SK-N-SH (cell line): ENCODE data around the gene CPEB1. TPM values are rescaled to one million over a fixed set of nuclear protein-coding genes. Genes with fewer than 3 reads are reported as not detected.

Source experiments
- CTCF ChIA-PET: fragments of 300-600, 350-600 bp; formaldehyde crosslinking; extraction: SDS; loops from one replicate; lab custom pipeline; 2021; lab: Yijun Ruan, JAX
- POLR2A ChIA-PET: fragments of 350-600 bp; sonication (Branson Sonifier 250); formaldehyde crosslinking; extraction: SDS; loops from one replicate; lab custom pipeline; 2020; ENCODE audit warnings: antibody characterized with exemption, inconsistent platforms; lab: Yijun Ruan, JAX
- DNase-seq: peaks from one replicate; pipeline ENCODE4 v3.0.0; 2012
- H2AFZ ChIP-seq: fragments of 200-600 bp; sonication (generic); 2 replicates; pipeline ENCODE4 v1.8.1; 2016; ENCODE audit warnings: antibody characterized with exemption, mild to moderate bottlenecking, low read depth
- H3F3A ChIP-seq: fragments of 200-600 bp; sonication (generic); replicated peaks from 2 replicates; pipeline ENCODE3; 2016; ENCODE audit warnings: antibody characterized with exemption, mild to moderate bottlenecking; ENCODE audit not compliant: insufficient read depth
- H3K27ac ChIP-seq, 2 experiments: fragments of 200-500 bp in 1 of 2; fragments of 200-600 bp in 1 of 2; sonication (Bioruptor generic) in 1 of 2; sonication (generic), shearing (Covaris generic) in 1 of 2; 2 replicates each; pipeline versions ENCODE4 v1.5.1 to v1.6.1; 2014 to 2016; ENCODE audit warnings: low read depth in 2 of 2, inconsistent platforms in 1 of 2, low read length in 1 of 2, mild to moderate bottlenecking in 1 of 2, mixed read lengths in 1 of 2
- H3K27me3 ChIP-seq: fragments of 200-600 bp; sonication (generic), shearing (Covaris generic); 2 replicates; pipeline ENCODE4 v1.6.1; 2016; ENCODE audit warnings: mixed run types; ENCODE audit not compliant: insufficient read depth
- H3K36me3 ChIP-seq, 2 experiments: fragments of 200-500 bp in 1 of 2; fragments of 200-600 bp in 1 of 2; sonication (Bioruptor generic) in 1 of 2; sonication (generic) in 1 of 2; replicated peaks in 1 of 2; 2 replicates each; pipeline versions ENCODE3 to v1.5.1; 2014 to 2016; ENCODE audit warnings: low read length in 1 of 2, mild to moderate bottlenecking in 1 of 2; ENCODE audit not compliant: insufficient read depth in 2 of 2, control insufficient read depth in 1 of 2
- H3K4me1 ChIP-seq, 2 experiments: fragments of 200-500 bp in 1 of 2; fragments of 200-600 bp in 1 of 2; sonication (Bioruptor generic) in 1 of 2; sonication (generic), shearing (Covaris generic) in 1 of 2; 2 replicates each; pipeline versions ENCODE4 v1.5.1 to v1.6.1; 2014 to 2016; ENCODE audit warnings: low read depth in 1 of 2, low read length in 1 of 2, mixed run types in 1 of 2; ENCODE audit not compliant: insufficient read depth in 2 of 2, control insufficient read depth in 1 of 2
- H3K4me2 ChIP-seq: fragments of 200-600 bp; sonication (generic), shearing (Covaris generic); 2 replicates; pipeline ENCODE4 v1.6.1; 2017; ENCODE audit warnings: mixed run types
- H3K4me3 ChIP-seq, 2 experiments: fragments of 200-500 bp in 1 of 2; fragments of 200-600 bp in 1 of 2; sonication (Bioruptor generic) in 1 of 2; sonication (generic), shearing (Covaris generic) in 1 of 2; 2 replicates each; pipeline versions ENCODE4 v1.5.1 to v1.8.1; 2014 to 2016; ENCODE audit warnings: low read depth in 2 of 2, inconsistent platforms in 1 of 2, low read length in 1 of 2, mild to moderate bottlenecking in 1 of 2, mixed read lengths in 1 of 2, moderate library complexity in 1 of 2
- H3K79me2 ChIP-seq: fragments of 200-600 bp; sonication (generic); 2 replicates; pipeline ENCODE4 v1.8.1; 2017; ENCODE audit warnings: mild to moderate bottlenecking; ENCODE audit not compliant: insufficient read depth
- H3K9ac ChIP-seq: fragments of 200-600 bp; sonication (generic); 2 replicates; pipeline ENCODE4 v1.6.1; 2017; ENCODE audit warnings: mixed run types
- H3K9me2 ChIP-seq: fragments of 200-600 bp; sonication (generic); 2 replicates; pipeline ENCODE4 v1.6.1; 2017; ENCODE audit warnings: mixed run types
- H3K9me3 ChIP-seq: fragments of 200-600 bp; sonication (generic); 2 replicates; pipeline ENCODE4 v1.6.1; 2017; ENCODE audit warnings: mixed run types, mild to moderate bottlenecking, moderate library complexity
- H4K20me1 ChIP-seq: fragments of 200-600 bp; sonication (generic); 2 replicates; pipeline ENCODE4 v1.6.1; 2017; ENCODE audit warnings: mild to moderate bottlenecking, mixed run types; ENCODE audit not compliant: insufficient read depth
- ELF1 ChIP-seq: IDR thresholded peaks from 2 replicates; pipeline ENCODE4 v1.4.0; 2012
- EZH2phosphoT487 ChIP-seq: fragments of 200-600 bp; sonication (generic); IDR thresholded peaks from 2 replicates; pipeline ENCODE4 v1.6.1; 2017; ENCODE audit warnings: low read depth, mixed run types, mild to moderate bottlenecking, antibody characterized with exemption, moderate library complexity, borderline replicate concordance
- FOSL2 ChIP-seq: IDR thresholded peaks from 2 replicates; pipeline ENCODE4 v1.4.0; 2012; ENCODE audit warnings: low read depth, mild to moderate bottlenecking, moderate library complexity, borderline replicate concordance
- FOXJ3 ChIP-seq: sonication (generic); formaldehyde crosslinking; IDR thresholded peaks from 2 replicates; pipeline ENCODE4 v1.5.1; 2020; ENCODE audit warnings: mild to moderate bottlenecking, missing genetic modification reagents
- FOXM1 ChIP-seq: IDR thresholded peaks from 2 replicates; pipeline ENCODE4 v1.4.0; 2012; ENCODE audit warnings: low read depth, mild to moderate bottlenecking
- GABPA ChIP-seq: IDR thresholded peaks from 2 replicates; pipeline ENCODE4 v1.4.0; 2012; ENCODE audit warnings: low read depth, mild to moderate bottlenecking
- GATA2 ChIP-seq: sonication (generic); formaldehyde crosslinking; IDR thresholded peaks from 2 replicates; pipeline ENCODE4 v1.5.0; 2020; ENCODE audit warnings: mild to moderate bottlenecking, missing genetic modification reagents
- IRF3 ChIP-seq: fragments of 150-350 bp; IDR thresholded peaks from 2 replicates; pipeline ENCODE4 v1.6.1; 2016; ENCODE audit warnings: mild to moderate bottlenecking, low read depth, low read length
- MEF2A ChIP-seq: IDR thresholded peaks from 2 replicates; pipeline ENCODE4 v1.4.0; 2012; ENCODE audit warnings: low read depth, borderline replicate concordance
- MXI1 ChIP-seq: IDR thresholded peaks from 2 replicates; pipeline ENCODE4 v1.6.1; 2012; ENCODE audit warnings: mild to moderate bottlenecking, low read depth, low read length, improper control_type of control experiment
- NFIC ChIP-seq: IDR thresholded peaks from 2 replicates; pipeline ENCODE4 v1.4.0; 2012; ENCODE audit warnings: borderline replicate concordance
- POLR2AphosphoS5 ChIP-seq: IDR thresholded peaks from 2 replicates; pipeline ENCODE4 v1.6.1; 2012; ENCODE audit warnings: low read depth, low read length
- RAD21 ChIP-seq: IDR thresholded peaks from 2 replicates; pipeline ENCODE4 v1.6.1; 2012; ENCODE audit warnings: mild to moderate bottlenecking, low read length
- REST ChIP-seq: IDR thresholded peaks from 2 replicates; pipeline ENCODE4 v1.6.1; 2012; ENCODE audit warnings: mild to moderate bottlenecking, low read depth, low read length, moderate library complexity
- RFX5 ChIP-seq: IDR thresholded peaks from 2 replicates; pipeline ENCODE4 v1.6.1; 2012; ENCODE audit warnings: mild to moderate bottlenecking, improper control_type of control experiment, low read length
- SMC3 ChIP-seq: IDR thresholded peaks from 2 replicates; pipeline ENCODE4 v1.6.1; 2012; ENCODE audit warnings: low read depth, low read length, improper control_type of control experiment
- TEAD4 ChIP-seq: IDR thresholded peaks from 2 replicates; pipeline ENCODE4 v1.4.0; 2012; ENCODE audit warnings: mild to moderate bottlenecking, borderline replicate concordance; ENCODE audit not compliant: insufficient read depth
- USF1 ChIP-seq: IDR thresholded peaks from 2 replicates; pipeline ENCODE4 v1.4.0; 2012; ENCODE audit warnings: low read depth, borderline replicate concordance
- YY1 ChIP-seq: IDR thresholded peaks from 2 replicates; pipeline ENCODE4 v1.4.0; 2012; ENCODE audit warnings: low read depth, mild to moderate bottlenecking
- ZBTB33 ChIP-seq: IDR thresholded peaks from 2 replicates; pipeline ENCODE4 v1.4.0; 2012; ENCODE audit warnings: low read depth, borderline replicate concordance
- WGBS: methylation state at CpG from one replicate; pipeline ENCODE4 v1.1.6; 2017; ENCODE audit warnings: low lambda C conversion rate; 5-methylcytosine and 5-hydroxymethylcytosine counted together
- polyA plus RNA-seq, 3 experiments: library from polyadenylated mRNA; depleted of rRNA; stranded (reverse); fragments of >200 nt; gene quantifications; 2 replicates each; pipeline ENCODE4 v1.2.3, GENCODE V29; 2012

CPEB1 gene
- polyA plus RNA-seq, 1 of the 3 experiments (the other 2 are of a cell fraction): 2.6 TPM

- Histone ChIP-seq H3K36me3 (no peaks in the 10 kb centered on the region), H3K9me2 (no peaks in the 10 kb centered on the region), H3K4me2 (peak overlapping the region; percentile 72), H2AFZ (peak overlapping the region; percentile 89; the same call in 1 of the 2 replicates), H3K9me3 (no peaks in the 10 kb centered on the region), H3K9ac (no peak overlapping the region), H4K20me1 (no peaks in the 10 kb centered on the region), H3K79me2 (no peaks in the 10 kb centered on the region), H3K4me1 (peaks cover 9 to 21% of the 10 kb centered on the region in 2 experiments; a peak in 2 of 4 replicates), H3K27me3 (no peaks in the 10 kb centered on the region), H3K4me3 (no peak overlapping the region), H3K27ac (no peak overlapping the region), H3F3A (no peaks in the 10 kb centered on the region)
- POLR2A ChIA-PET: interaction anchor here (1.0 to 3.7 kb wide), 2 partner anchors 32 to 178 kb away, joined by 4 to 17 read pairs; partner anchors contain the start of gene RPS17
- peak; percentile 21 for DNase-seq
- TF ChIP-seq FOXJ3 (CRISPR knock-in tag) (no peak), REST (no peak), GABPA (no peak), FOXM1 (no peak), RAD21 (no peak), YY1 (no peak), GATA2 (CRISPR knock-in tag) (no peak), POLR2AphosphoS5 (no peak), MEF2A (no peak), FOSL2 (no peak), SMC3 (no peak), NFIC (no peak)
- 100% methylated on average over 1 of the region's 5 CpGs for WGBS
- CTCF ChIA-PET: interaction anchor here (0.6 to 4.1 kb wide), 4 partner anchors 32 to 428 kb away, joined by 3 to 15 read pairs (median 5); partner anchors contain the start of gene RPS17
Observed at GRCh38 chr15:82572311-82572710, 74.9 kb downstream of the CPEB1 start.

GRCh38 chr15:82571722-82572222, 75.4 kb downstream of the CPEB1 start:
- Histone ChIP-seq H3K36me3 (no peaks in the 10 kb centered on the region), H3K9me3 (no peaks in the 10 kb centered on the region), H3K9ac (peak overlapping the region; percentile 50; the same call in 1 of the 2 replicates), H3K4me1 (peaks cover 9 to 21% of the 10 kb centered on the region in 2 experiments; a peak in 2 of 4 replicates), H3K27me3 (no peaks in the 10 kb centered on the region), H3K4me2 (peak overlapping the region; percentile 72), H3F3A (no peaks in the 10 kb centered on the region), H2AFZ (peak overlapping the region; percentile 89), H3K4me3 (peak overlapping the region; percentile 41 to 47), H3K9me2 (no peaks in the 10 kb centered on the region), H3K27ac (peak overlapping the region; percentile 10 to 56; a peak in 2 of 4 replicates), H3K79me2 (no peaks in the 10 kb centered on the region), H4K20me1 (no peaks in the 10 kb centered on the region)
- ChIA-PET POLR2A (interaction anchor here (1.0 to 3.7 kb wide), 2 partner anchors 32 to 178 kb away, joined by 4 to 17 read pairs; partner anchors contain the start of gene RPS17), CTCF (interaction anchor here (0.9 to 4.1 kb wide), 4 partner anchors 29 to 428 kb away, joined by 3 to 15 read pairs (median 5); partner anchors contain the start of gene RPS17)
- peak; percentile 80 for DNase-seq
- 24% methylated on average over 9 of the region's 17 CpGs for WGBS
- TF ChIP-seq TEAD4 (no peak), ZBTB33 (no peak), POLR2AphosphoS5 (0 out of 2 replicates have a peak, but pooled peaks have one; percentile 11), NFIC (no peak), EZH2phosphoT487 (no peak), USF1 (peak; percentile 68; the same call in 1 of the 2 replicates), IRF3 (no peak), MXI1 (peak; percentile 88), ELF1 (no peak), FOSL2 (no peak), RFX5 (peak; percentile 25; the same call in 1 of the 2 replicates)
